ENCODE measurements around the gene DCTD.

Gene DCTD

DNA sequence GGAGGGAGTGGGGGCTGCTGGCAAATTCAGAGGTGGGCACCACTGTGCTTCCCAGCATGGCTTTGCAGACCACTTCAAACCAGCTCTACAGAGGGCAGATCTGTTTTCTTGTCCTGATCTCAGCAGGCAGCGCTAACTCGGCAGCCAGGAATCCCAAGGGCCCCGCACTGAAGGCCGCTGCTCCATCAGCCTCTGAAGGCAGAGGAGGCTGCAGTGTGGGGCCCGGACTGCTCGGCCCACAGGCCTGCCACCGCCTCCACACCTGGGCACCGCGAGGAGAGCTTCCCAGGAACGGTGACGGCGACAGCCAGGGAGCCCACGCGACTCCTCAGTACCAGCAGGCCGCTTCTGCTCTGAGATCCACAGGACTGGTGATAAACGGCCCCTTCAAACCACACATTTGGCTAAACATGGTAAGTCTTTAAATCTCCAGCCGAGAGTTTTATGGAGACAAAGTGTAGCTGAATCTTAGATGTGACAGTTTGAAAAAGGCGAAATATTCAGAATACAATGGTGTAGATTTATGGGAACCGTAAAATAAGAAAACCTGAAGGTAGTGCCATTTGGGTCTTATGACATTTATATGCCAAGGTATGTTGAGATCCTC is 23.6 kb downstream of the DCTD start:
- no peak for DNase-seq (ENCODE audit: low read depth, low spot score)

DNA sequence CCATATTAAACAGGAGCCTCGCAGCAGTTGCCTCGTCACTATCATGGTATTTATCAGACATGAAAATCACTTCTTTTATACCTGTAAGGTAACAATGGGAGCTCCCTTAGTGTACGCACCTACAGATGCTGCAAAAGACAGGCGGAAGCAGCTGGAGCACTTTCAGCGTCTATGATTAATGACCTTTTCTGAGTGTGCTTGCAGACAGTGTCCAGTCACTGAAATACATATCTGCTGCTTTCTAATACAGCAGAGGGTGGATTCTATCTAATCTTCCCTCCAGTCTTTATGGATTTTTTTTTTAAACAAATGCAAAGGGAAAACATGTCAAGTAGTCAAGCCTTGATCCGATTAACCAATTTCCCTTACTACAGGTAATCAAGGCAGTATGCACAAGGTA is 24.1 kb downstream of the DCTD start:
- no peak for DNase-seq (ENCODE audit: low read depth, low spot score)

- DNase-seq (ENCODE audit: low read depth, low spot score): no peak
Measured at GRCh38 chr4:182890202-182890601, 27.0 kb downstream of the DCTD start.

DNA sequence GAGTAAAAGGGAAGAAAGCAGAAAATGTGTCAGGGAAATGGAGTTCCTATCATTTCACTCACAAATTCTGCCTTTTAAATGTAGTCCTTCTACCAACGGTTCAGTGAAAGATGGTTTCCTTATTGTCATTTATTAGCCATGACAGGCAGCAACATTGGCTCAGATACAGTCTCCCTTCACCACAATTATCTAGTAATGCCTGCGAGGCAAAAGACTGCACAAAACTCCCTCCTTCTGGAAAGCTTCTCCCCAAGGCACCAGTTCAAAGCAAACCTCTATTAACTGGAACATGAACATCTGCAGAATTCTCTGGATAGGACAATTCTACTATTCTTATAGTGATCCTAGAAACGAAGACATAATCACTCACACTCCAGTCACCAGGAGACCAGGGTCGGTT is 28.3 kb downstream of the DCTD start:
- DNase-seq (ENCODE audit: low read depth, low spot score): no peak

DNA sequence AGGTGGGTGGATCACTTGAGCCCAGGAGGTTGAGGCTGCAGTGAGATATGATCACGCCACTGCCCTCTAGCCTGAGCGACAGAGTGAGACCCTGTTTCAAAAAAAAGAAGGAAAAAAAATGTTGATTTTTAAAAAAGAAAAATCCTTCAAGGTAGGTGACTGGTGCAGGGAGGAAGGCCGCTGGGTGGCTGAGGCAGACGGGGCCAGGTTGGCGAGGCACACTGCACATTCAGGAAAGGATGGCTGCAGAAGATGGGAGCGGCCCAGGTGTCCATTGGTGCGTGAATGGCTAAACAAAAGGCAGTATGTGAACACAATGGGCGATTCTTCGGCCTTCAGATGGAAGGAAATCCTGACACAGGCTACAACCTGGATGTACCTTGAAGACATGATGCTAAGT is 30.4 kb downstream of the DCTD start:
- DNase-seq (ENCODE audit: low read depth, low spot score): no peak

DNA sequence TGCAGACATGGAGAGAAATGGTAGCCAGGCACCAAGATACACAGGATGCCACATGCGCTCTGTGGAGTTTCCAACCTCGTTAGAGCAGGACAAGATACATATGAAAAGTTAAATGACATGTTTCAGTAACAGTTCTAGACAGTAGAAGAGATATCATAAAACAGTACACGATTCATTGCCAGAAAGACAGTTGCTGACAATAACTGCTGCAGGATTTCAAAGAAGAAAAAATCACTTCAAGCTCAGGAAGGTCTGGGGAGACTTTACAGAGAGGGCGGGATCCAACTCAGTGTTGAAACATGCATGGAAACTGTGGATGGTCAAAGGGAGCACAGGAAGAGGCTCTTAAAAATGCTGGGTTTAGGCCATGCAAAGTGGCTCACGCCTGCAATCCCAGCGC is 31.0 kb downstream of the DCTD start:
- DNase-seq (ENCODE audit: low read depth, low spot score): no peak

DNA sequence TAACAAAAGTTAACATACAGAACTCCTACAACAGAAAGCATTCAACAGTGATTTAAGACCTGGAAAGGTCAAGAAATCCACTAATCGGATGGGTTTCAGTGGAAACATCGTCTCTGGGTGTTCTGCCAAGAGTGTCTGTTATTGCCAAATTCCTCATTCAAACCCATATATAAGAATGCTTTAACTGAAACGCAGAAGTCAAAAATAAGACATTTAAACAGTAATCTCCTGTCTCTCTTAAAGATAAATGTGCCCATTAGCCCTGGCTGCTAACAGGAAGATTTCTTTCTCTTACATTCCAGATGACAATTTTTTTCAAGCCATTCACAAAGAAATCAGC is 31.5 kb downstream of the DCTD start:
- DNase-seq (ENCODE audit: low read depth, low spot score): no peak

DNA sequence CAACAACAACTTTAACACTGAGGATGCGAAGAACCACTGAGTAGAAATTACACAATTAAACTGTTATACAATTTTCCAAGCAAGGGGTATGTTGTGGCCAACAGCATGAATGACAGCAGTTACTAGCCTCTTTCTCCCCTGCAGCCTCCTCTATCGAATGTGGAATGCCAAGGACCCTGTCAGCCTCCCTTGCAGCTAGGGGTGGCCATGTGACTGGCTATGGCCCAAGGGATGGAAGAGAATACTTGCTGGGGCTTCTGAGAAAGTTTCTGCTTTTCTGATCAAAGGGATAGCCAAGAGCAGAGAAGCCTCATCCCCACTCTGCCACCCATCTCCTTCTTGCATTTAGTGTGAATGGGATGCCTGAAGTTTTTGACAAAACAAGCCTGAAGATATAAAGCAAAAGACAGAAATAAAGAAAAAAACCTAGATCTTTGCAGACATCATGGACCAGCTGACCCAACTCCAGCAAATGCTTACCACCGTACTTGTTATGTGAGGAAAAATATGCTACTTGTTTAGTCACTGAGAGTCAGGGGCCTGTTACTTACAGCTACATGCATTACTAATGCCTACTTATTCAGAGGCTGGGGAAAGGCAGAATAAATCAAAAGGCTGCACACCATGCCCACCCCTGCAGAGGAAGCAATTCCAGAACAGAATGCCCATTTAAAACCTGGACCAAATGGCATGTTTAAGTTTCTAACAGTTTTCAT is 32.0 kb downstream of the DCTD start:
- no peak for DNase-seq (ENCODE audit: low read depth, low spot score)

DNA sequence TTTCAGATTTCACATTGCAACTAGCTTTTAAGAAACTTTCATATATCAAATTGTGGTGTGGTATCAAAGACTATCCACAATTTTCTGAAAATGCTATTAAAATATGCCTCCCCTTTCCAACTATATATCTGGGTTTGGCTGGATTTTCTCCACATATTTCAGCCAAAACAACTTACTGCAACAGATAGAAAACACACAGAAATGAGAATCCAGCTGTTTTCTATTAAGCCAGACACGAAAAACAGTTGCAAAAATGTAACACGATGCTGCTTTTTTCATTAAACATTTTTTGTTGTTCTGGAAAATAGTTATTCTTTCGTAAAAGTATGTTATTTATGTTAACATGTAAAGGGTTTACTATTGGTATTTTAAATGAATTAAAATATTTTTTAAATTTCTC is 33.1 kb downstream of the DCTD start:
- no peak for DNase-seq (ENCODE audit: low read depth, low spot score)

DNA sequence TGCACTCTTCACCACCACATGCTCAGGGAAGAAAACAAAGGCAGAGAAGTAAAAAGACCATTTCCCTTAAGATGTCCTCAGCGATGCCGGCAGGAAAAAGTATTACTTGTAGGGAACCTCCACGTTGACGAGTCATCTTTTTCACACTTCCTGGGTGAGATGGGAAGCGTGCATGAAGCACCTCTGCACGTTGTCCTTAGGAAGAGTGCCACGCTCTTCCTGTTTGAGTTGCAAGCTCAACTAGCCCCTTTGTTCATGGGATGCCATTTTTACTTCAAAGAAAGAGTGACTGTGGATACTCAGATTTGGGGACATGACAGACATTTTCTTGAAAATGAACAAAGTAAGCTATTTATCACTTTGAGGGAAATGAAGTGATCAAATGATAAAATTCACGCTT is 33.8 kb downstream of the DCTD start:
- no peak for DNase-seq (ENCODE audit: low read depth, low spot score)

GRCh38 chr4:182881914-182882313 is 35.3 kb downstream of the DCTD start:
- DNase-seq (ENCODE audit: low read depth, low spot score): no peak

GRCh38 chr4:182880387-182881356 is 36.5 kb downstream of the DCTD start:
- DNase-seq (ENCODE audit: low read depth, low spot score): no peak

GRCh38 chr4:182879913-182880312 is 37.3 kb downstream of the DCTD start:
- no peak for DNase-seq (ENCODE audit: low read depth, low spot score)

DNA sequence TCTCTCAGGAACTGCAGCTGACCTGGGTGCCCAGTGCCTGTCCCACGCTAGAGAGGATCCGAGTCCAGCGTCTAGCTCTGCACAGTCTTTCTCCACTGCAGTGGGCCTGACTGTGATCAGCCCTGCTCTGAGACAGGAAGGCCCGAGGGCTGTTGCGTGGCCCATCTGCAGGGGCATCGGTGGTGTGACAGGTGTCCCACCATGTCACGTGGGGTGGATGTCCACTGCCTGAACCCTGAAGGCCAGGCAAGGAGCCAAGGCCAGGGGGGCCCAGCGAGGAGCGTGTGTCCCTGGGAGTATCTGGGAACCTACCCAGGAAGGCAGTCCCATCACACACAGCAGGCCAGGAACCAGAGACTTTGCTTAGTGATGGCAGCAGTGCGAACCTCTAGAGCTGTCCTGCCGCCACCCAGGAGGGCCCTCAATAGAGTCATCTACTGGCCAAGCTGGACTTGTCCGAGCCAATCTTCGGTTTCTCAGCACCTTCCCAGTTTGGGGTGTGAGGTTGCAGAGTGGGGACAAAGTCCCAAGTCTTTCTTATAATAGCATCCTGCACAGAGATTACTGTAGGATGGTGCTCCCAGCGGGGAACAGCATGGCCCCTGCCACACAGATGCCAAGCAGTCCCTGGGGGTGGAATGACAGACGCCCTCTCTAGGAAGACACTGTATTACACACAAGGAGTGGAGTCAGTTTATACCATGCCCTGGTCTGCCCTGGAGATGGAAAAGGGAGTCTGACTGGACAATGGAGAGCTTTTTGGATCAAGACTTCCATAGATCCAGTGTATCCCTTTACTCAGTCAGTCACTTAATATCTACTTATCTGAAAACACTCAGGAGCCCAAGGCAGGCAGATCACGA is 38.3 kb downstream of the DCTD start:
- DNase-seq (ENCODE audit: low read depth, low spot score): no peak

GRCh38 chr4:182877326-182877883 is 39.8 kb downstream of the DCTD start:
- no peak for DNase-seq (ENCODE audit: low read depth, low spot score)

GRCh38 chr4:182876427-182876826 is 40.8 kb downstream of the DCTD start:
- no peak for DNase-seq (ENCODE audit: low read depth, low spot score)

DNA sequence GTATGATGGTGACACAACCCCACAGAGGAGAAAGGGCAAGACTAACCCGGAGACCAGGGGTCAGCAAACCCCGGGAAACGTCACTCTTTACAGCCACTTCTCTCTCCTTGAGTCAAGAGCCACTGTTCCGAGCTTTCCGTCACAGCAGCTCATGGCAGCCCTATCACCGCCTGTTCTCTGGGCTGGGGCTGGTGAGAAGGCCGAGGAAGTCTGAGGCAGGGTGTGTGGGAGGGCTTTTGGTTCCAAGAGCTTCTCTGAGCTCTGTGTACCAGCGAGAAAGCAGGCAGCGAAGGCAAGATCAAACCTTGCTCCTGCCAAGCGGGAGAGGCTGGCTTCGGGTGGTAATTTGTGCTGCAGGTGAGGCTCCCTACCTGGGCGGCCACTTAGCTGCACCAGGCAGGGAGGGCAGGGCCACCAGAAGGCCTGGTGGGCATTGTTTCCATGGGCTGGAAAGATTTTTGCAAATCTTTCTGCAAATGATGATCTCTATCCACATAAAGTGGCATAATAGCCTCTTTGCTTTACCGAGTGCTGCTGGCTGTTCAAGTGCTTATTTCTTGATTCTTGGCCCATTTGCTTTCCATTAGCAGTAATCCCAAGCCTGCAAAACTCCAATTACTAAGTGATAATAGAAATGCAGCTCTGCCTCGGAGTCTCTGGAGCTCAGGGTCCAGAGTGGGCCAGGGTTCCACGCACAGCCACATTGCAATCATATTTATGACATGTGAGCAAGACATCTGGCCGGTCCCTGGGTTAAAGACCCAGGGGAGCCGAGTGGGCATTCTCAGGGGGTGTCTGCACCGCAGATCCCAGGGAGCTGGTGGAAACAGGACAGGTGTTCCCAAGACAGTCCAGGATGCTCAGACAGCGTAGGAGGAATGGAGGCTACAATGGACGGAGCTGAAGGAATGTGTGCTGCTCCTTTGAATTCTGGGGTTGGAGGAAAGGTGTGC is 41.5 kb downstream of the DCTD start:
- no peak for DNase-seq (ENCODE audit: low read depth, low spot score)

GRCh38 chr4:182874797-182875345 is 42.3 kb downstream of the DCTD start:
- DNase-seq (ENCODE audit: low read depth, low spot score): no peak

- DNase-seq (ENCODE audit: low read depth, low spot score): no peak
Measured at GRCh38 chr4:182874304-182874751, 42.9 kb downstream of the DCTD start.

DNA sequence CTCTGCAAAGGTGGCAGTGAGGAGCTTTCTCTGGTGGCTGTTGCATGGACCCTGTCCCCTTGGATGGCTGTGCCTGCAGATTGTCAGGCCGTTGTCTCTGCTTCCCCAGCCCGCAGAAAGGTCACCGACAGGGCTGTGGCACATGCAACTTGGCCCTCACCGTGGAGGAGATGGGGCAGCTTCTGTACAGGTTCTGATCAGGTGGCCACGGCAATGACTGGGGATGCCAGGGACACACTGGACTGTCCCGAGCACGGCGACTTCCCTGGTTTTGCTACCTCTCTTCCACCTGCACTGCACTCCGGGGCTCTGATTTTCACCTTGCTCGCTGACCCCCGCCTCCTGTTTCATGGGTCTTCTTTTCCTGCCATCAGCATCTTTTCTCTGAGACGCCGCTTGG is 43.5 kb downstream of the DCTD start:
- DNase-seq (ENCODE audit: low read depth, low spot score): no peak

All from activated CD4-positive, CD25-positive, alpha-beta regulatory T cell treated with anti-CD3 and anti-CD28 coated beads, Interleukin-2, amount 50 U/mL, for 16 hours (primary cell).